ENCODE results near the gene ORAI2.

ORAI2 gene

DNA sequence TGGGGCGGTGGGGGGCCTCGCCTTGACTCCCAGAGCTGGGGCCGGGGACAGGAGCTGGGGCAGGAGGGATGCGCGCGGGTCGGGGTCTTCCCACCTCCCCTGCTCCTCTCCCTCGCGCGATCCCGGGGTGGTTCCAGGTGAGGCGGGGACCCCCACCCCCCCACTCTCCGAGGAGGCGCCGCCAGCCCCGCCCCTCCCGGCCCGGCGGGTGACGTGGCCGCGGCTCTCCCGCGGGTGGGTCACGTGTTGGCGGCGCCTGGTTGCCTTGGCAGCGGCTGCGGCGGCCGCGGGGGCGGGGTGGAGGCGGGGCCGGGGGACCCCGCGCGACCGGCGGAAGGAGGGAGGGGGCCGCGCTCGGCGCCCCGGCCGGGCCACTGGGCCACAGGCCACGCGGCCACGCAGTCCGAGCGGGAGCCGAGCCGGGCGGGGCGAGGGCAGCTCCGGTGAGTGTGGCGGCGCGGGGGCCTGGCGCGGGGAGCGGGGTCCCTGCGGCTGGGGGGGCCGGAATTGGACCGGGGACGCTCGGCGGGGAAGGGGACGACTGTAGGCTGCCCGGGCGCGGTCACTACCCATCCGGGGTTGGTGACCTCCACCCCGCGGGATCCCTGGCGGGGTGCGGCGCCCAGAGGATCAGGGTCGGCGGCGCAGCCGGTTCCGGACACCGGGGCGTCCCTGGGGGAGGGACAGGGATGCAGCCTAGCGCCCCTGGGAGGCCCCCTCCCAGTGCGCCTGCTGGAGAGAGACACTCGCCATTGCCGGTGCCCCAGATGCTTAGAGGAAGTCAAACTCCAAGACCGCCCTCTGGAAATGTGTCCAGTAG, at the start of gene ORAI2:
Gene ORAI2, plus strand, starts transcription at position 357 of the 820 bp plus-strand sequence. CDS start 5,382 bp downstream, outside the sequence.
- Histone ChIP-seq H3K4me3 (ENCODE audit: low read length) (peak within 1 kb of the TSS; percentile 70), H3K9ac (ENCODE audit: low read length) (peak within 1 kb of the TSS; percentile 24), H3K36me3 (ENCODE audit: control insufficient read depth, insufficient read depth, low read length) (no peaks in the 10 kb centered on the region), H3K4me1 (ENCODE audit: control insufficient read depth, insufficient read depth, low read length) (no peaks in the 10 kb centered on the region), H3K27ac (ENCODE audit: low read depth, low read length) (no peak within 1 kb of the TSS), H3K27me3 (ENCODE audit: control insufficient read depth, insufficient read depth, low read length) (no peaks in the 10 kb centered on the region)

GRCh38 chr7:102387064-102387463, 46.3 kb upstream of the ORAI2 start:
- Histone ChIP-seq H3K9ac (ENCODE audit: low read length) (no peak overlapping the region), H3K4me3 (ENCODE audit: low read length) (no peak overlapping the region), H3K27me3 (ENCODE audit: control insufficient read depth, insufficient read depth, low read length) (no peaks in the 10 kb centered on the region), H3K27ac (ENCODE audit: low read depth, low read length) (no peak overlapping the region), H3K4me1 (ENCODE audit: control insufficient read depth, insufficient read depth, low read length) (no peaks in the 10 kb centered on the region), H3K36me3 (ENCODE audit: control insufficient read depth, insufficient read depth, low read length) (no peaks in the 10 kb centered on the region)

DNA sequence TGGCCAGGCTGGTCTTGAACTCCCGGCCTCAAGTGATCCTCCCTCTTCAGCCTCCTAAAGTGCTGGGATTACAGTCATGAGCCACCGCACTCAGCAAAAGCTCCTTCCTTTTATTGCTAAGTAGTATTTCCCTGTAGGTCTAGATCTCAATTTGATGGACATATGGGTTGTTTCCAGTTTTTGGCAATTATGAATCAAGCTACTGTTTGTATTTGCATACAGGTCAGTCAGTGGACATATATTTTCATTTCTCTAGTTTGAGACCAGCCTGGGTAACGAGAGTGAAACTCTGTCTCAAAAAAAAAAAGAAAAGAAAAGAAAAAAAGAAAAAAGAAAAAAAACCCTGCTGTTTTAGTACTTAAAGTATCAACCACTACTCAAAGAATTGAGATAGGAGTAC, 43.6 kb upstream of the ORAI2 start:
- no peak overlapping the region for H3K27ac ChIP-seq (ENCODE audit: low read depth, low read length)
- no peaks in the 10 kb centered on the region for H3K27me3 ChIP-seq (ENCODE audit: control insufficient read depth, insufficient read depth, low read length)
- H3K9ac ChIP-seq (ENCODE audit: low read length): no peak overlapping the region
- no peak overlapping the region for H3K4me3 ChIP-seq (ENCODE audit: low read length)
- H3K4me1 ChIP-seq (ENCODE audit: control insufficient read depth, insufficient read depth, low read length): no peaks in the 10 kb centered on the region
- H3K36me3 ChIP-seq (ENCODE audit: control insufficient read depth, insufficient read depth, low read length): no peaks in the 10 kb centered on the region

DNA sequence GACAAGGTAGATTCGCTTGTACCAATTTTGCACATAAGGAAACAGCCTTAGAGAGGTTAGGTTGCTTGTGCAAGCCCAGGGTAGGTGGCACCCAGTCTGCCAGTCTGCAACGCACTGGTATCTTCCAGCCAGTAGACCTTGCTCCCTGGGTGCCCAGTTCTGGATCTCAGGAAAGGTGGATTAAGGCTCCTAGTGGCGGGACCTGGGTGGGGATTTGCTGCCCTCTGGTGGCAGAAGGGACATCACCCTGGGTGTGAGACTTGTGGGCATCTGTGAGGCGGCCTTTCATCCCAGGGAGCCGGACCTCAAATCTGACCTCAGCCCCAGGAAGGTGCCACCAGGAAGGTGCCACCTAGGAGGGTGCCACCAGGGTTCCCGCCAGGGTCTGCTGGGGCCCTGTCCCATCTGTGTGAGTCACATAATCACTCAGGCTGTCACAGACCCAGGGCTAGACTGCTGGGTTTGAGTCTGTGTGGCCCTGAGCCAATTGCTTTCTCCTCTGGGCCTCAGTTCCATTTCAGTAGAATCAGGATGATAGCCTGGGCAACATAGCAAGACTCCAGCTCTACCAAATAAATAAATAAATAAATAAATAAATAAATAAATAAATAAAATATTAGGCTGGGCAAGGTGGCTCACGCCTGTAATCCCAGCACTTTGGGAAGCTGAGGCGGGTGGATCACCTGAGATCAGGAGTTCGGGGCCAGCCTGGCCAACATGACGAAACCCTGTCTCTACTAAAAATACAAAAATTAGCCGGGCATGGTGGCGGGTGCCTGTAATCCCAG, 42.5 kb upstream of the ORAI2 start:
- Histone ChIP-seq H3K9ac (ENCODE audit: low read length) (no peak overlapping the region), H3K27me3 (ENCODE audit: control insufficient read depth, insufficient read depth, low read length) (no peaks in the 10 kb centered on the region), H3K27ac (ENCODE audit: low read depth, low read length) (no peak overlapping the region), H3K4me3 (ENCODE audit: low read length) (no peak overlapping the region), H3K36me3 (ENCODE audit: control insufficient read depth, insufficient read depth, low read length) (no peaks in the 10 kb centered on the region), H3K4me1 (ENCODE audit: control insufficient read depth, insufficient read depth, low read length) (no peaks in the 10 kb centered on the region)

DNA sequence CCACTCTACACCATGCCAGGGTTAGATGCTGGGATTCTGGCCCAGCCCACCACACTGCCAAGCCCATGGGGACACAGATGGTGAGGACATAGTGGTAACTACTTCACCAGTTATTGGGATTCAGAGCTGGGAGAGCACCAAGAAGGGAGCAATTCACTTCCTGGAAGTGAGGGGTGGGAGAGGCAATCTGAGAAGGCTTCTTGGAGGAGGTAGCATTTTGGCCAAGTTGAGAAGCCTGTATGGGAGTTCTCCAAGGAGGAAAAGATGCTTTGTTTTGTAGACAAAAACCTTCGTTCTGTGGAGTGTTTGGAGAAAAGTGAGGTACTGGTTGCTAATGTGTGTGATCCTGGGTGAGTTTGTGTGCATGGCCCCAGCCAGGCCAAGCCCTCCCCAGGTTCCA, 41.0 kb upstream of the ORAI2 start:
- Histone ChIP-seq H3K27ac (ENCODE audit: low read depth, low read length) (no peak overlapping the region), H3K4me3 (ENCODE audit: low read length) (no peak overlapping the region), H3K27me3 (ENCODE audit: control insufficient read depth, insufficient read depth, low read length) (no peaks in the 10 kb centered on the region), H3K4me1 (ENCODE audit: control insufficient read depth, insufficient read depth, low read length) (peaks cover 5% of the 10 kb centered on the region), H3K9ac (ENCODE audit: low read length) (no peak overlapping the region), H3K36me3 (ENCODE audit: control insufficient read depth, insufficient read depth, low read length) (no peaks in the 10 kb centered on the region)

DNA sequence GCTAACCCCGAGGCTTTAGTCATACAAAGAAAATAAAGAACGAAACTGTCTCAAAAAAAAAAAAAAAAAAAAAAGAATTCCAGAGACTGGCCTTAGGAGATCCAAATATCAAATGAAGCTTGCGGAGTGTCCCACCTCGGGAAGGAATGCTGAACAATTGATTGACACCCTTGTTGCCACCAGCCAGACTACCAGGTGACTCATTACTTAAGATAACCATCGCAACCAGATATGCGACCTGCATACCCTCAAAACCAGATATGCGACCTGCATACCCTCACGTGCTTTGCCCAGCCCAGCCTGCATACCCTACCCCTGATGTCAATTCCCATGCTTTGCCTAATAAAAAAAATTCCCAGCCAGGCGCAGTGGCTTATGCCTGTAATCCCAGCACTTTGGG, 39.9 kb upstream of the ORAI2 start:
- no peak overlapping the region for H3K4me3 ChIP-seq (ENCODE audit: low read length)
- H3K4me1 ChIP-seq (ENCODE audit: control insufficient read depth, insufficient read depth, low read length): peaks cover 5% of the 10 kb centered on the region
- H3K27me3 ChIP-seq (ENCODE audit: control insufficient read depth, insufficient read depth, low read length): no peaks in the 10 kb centered on the region
- H3K27ac ChIP-seq (ENCODE audit: low read depth, low read length): no peak overlapping the region
- H3K9ac ChIP-seq (ENCODE audit: low read length): no peak overlapping the region
- H3K36me3 ChIP-seq (ENCODE audit: control insufficient read depth, insufficient read depth, low read length): no peaks in the 10 kb centered on the region

DNA sequence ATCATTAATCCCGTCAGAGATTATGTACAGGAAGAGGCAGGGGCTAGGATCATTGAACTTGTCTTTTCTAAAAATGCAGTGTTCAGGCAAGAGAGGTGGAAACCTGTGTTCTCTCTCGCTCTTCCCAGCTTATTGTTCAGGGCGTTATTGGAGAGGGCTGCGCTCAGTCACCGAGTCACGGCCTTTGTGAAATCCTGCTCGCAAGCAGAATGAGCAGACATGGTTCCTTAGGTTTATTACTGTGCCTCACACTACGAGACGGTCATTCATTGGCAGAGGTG, 37.8 kb upstream of the ORAI2 start:
- Histone ChIP-seq H3K9ac (ENCODE audit: low read length) (peak overlapping the region; percentile 21), H3K27me3 (ENCODE audit: control insufficient read depth, insufficient read depth, low read length) (no peaks in the 10 kb centered on the region), H3K4me3 (ENCODE audit: low read length) (peak overlapping the region; percentile 63), H3K36me3 (ENCODE audit: control insufficient read depth, insufficient read depth, low read length) (peaks cover 7% of the 10 kb centered on the region), H3K27ac (ENCODE audit: low read depth, low read length) (peak overlapping the region; percentile 76), H3K4me1 (ENCODE audit: control insufficient read depth, insufficient read depth, low read length) (peaks cover 5% of the 10 kb centered on the region)

DNA sequence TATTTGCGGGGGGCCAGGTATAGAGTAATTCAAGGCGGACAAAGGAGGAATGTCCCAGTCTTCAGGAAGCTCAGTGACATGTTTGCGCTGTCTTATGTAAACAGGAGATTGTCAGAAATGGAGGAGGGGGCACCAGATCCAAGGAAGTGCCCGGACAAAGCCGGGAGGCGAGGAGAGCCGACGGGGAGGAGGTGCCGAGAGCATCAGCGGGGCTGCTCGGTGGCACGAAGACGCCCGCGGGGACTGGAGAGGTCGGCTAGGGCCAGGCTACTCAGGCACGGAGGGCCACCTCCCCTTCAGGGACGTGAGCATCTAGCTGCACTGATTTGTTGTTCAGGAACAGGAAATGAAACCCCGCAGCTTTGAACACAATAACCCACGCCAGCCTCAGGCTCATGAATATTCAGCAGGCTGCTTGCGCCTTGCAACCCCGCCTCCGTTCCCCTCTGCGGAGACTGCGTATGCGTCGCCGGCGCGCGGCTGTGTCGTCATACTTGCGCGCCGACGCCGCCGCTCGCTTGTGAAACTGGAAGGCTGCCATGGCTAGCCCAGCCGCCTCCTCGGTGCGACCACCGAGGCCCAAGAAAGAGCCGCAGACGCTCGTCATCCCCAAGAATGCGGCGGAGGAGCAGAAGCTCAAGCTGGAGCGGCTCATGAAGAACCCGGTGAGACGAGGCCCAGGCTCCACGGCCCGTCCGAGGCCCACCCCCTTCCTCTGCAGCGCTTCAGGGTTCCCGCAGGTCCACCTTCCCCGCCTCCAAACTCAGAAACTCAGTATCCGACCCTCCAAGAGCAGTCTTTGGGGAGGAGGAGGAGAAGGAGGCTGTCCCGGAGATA, 37.3 kb upstream of the ORAI2 start, which contains the start of gene PRKRIP1:
Gene PRKRIP1, plus strand, starts transcription at position 491 of the 837 bp plus-strand sequence. Its CDS starts 49 bp downstream, at position 540.
- H3K9ac ChIP-seq (ENCODE audit: low read length): peak within 1 kb of the TSS; percentile 21
- peaks cover 7% of the 10 kb centered on the region for H3K36me3 ChIP-seq (ENCODE audit: control insufficient read depth, insufficient read depth, low read length)
- peaks cover 5% of the 10 kb centered on the region for H3K4me1 ChIP-seq (ENCODE audit: control insufficient read depth, insufficient read depth, low read length)
- peak within 1 kb of the TSS; percentile 76 for H3K27ac ChIP-seq (ENCODE audit: low read depth, low read length)
- peak within 1 kb of the TSS; percentile 63 for H3K4me3 ChIP-seq (ENCODE audit: low read length)
- no peaks in the 10 kb centered on the region for H3K27me3 ChIP-seq (ENCODE audit: control insufficient read depth, insufficient read depth, low read length)

- peak overlapping the region; percentile 21 for H3K9ac ChIP-seq (ENCODE audit: low read length)
- H3K4me1 ChIP-seq (ENCODE audit: control insufficient read depth, insufficient read depth, low read length): peaks cover 5% of the 10 kb centered on the region
- peaks cover 7% of the 10 kb centered on the region for H3K36me3 ChIP-seq (ENCODE audit: control insufficient read depth, insufficient read depth, low read length)
- H3K27ac ChIP-seq (ENCODE audit: low read depth, low read length): peak overlapping the region; percentile 30
- peak overlapping the region; percentile 63 for H3K4me3 ChIP-seq (ENCODE audit: low read length)
- H3K27me3 ChIP-seq (ENCODE audit: control insufficient read depth, insufficient read depth, low read length): no peaks in the 10 kb centered on the region
Measured at GRCh38 chr7:102396710-102397019, 36.7 kb upstream of the ORAI2 start.

DNA sequence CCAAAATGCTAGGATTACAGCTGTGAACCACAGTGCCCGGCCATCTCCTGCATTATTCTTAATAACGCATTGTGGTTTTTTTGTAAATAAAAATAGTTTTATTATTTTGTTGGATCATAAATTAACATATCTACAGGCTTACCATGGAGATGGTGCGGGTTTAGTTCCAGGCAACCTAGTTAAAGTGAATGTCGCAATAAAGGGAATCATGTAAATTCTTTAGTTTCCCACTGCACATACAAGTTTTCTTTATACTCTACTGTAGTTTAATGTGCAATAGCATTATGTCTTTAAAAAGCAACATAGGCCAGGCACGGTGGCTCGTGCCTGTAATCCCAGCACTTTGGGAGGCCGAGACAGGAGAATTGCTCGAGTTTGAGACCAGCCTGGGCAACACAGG, 34.8 kb upstream of the ORAI2 start:
- Histone ChIP-seq H3K4me3 (ENCODE audit: low read length) (no peak overlapping the region), H3K4me1 (ENCODE audit: control insufficient read depth, insufficient read depth, low read length) (peaks cover 5% of the 10 kb centered on the region), H3K9ac (ENCODE audit: low read length) (no peak overlapping the region), H3K27ac (ENCODE audit: low read depth, low read length) (no peak overlapping the region), H3K36me3 (ENCODE audit: control insufficient read depth, insufficient read depth, low read length) (peaks cover 10% of the 10 kb centered on the region), H3K27me3 (ENCODE audit: control insufficient read depth, insufficient read depth, low read length) (no peaks in the 10 kb centered on the region)

DNA sequence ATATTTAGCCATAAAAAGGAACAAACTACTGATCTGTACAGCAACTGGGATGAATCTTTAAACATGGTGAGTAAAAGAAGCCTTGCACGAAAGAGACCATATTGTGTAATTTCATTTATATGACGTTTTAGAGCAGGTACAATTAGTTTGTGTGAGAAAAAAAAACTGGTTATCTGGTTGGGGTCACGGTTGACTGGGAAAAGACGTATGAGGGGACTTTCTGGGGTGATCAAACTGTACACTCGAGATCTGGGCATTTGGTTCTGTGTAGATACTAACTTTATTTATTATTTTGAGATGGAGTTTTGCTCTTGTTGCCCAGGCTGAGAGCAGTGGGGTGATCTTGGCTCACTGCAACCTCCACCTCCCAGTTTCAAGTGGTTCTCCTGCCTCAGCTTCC, 33.0 kb upstream of the ORAI2 start:
- peaks cover 19% of the 10 kb centered on the region for H3K36me3 ChIP-seq (ENCODE audit: control insufficient read depth, insufficient read depth, low read length)
- H3K4me1 ChIP-seq (ENCODE audit: control insufficient read depth, insufficient read depth, low read length): peaks cover 5% of the 10 kb centered on the region
- no peak overlapping the region for H3K9ac ChIP-seq (ENCODE audit: low read length)
- H3K4me3 ChIP-seq (ENCODE audit: low read length): no peak overlapping the region
- no peaks in the 10 kb centered on the region for H3K27me3 ChIP-seq (ENCODE audit: control insufficient read depth, insufficient read depth, low read length)
- H3K27ac ChIP-seq (ENCODE audit: low read depth, low read length): no peak overlapping the region

DNA sequence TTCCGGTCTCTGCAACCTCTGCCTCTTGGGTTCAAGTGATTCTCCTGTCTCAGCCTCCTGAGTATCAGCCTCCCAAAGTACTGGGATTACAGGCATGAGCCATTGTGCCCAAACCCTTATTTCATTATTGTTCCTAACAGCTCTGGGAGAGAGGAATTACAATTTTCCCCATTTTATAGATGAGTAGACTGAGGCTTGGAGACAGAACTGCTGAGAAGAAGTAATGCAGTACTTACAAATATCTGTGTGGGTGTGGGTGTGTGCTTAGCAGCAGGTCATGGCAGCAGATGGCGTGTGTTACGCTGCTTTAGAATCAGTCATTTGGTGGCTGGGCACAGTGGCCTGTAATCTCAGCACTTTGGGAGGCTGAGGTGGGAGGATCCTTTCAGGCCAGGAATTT, 29.8 kb upstream of the ORAI2 start:
- no peak overlapping the region for H3K27ac ChIP-seq (ENCODE audit: low read depth, low read length)
- no peaks in the 10 kb centered on the region for H3K4me1 ChIP-seq (ENCODE audit: control insufficient read depth, insufficient read depth, low read length)
- no peak overlapping the region for H3K4me3 ChIP-seq (ENCODE audit: low read length)
- peaks cover 36% of the 10 kb centered on the region for H3K36me3 ChIP-seq (ENCODE audit: control insufficient read depth, insufficient read depth, low read length)
- H3K9ac ChIP-seq (ENCODE audit: low read length): no peak overlapping the region
- no peaks in the 10 kb centered on the region for H3K27me3 ChIP-seq (ENCODE audit: control insufficient read depth, insufficient read depth, low read length)
